ENCODE results near the gene SDHB. TPM values are rescaled to one million over a fixed set of nuclear protein-coding genes. Genes with fewer than 3 reads are reported as not detected.

SDHB gene
- total RNA-seq, 1 experiment from 2014 or later, result 159 TPM

DNA sequence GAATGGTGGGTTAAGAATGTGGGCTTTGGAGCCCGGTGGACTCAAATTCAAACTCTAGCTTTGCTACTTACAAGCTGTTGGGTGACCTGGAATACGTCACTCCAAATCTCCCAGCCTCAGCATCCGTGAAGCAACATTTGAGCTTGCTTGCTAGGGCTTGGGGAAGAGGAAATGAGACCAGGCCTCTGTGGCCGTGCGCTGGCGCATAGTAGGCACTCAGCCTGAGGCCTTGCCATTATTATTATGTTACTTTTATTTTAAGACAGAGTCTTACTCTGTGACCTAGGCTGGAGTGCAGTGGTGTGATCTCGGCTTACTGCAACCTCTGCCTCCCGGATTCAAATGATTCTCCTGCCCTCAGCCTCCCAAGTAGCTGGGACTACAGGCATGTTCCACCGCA is 61.2 kb downstream of the SDHB start:
- TF ChIP-seq ZFX (IDR thresholded peaks at IDR 0.05) (no peak), EZH2 (IDR thresholded peaks at IDR 0.05) (no peak), ELF1 (IDR thresholded peaks at IDR 0.05; ENCODE audit: borderline replicate concordance, low read depth) (no peak), TCF7L2 (IDR thresholded peaks at IDR 0.05; ENCODE audit: borderline replicate concordance, extremely low read depth, insufficient read depth, insufficient read length) (no peak), JUND (IDR thresholded peaks at IDR 0.05) (no peak)
- TF ChIP-seq, protein P1, sequence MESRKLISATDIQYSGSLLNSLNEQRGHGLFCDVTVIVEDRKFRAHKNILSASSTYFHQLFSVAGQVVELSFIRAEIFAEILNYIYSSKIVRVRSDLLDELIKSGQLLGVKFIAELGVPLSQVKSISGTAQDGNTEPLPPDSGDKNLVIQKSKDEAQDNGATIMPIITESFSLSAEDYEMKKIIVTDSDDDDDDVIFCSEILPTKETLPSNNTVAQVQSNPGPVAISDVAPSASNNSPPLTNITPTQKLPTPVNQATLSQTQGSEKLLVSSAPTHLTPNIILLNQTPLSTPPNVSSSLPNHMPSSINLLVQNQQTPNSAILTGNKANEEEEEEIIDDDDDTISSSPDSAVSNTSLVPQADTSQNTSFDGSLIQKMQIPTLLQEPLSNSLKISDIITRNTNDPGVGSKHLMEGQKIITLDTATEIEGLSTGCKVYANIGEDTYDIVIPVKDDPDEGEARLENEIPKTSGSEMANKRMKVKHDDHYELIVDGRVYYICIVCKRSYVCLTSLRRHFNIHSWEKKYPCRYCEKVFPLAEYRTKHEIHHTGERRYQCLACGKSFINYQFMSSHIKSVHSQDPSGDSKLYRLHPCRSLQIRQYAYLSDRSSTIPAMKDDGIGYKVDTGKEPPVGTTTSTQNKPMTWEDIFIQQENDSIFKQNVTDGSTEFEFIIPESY (IDR thresholded peaks at IDR 0.05; ENCODE audit: extremely low read depth, insufficient replicate concordance, low read length), result no peak
- H3K4me3 ChIP-seq (replicated peaks in 1 of 2; ENCODE audit: low read depth in 1 of 2, low read length in 2 of 2), result no peak overlapping the region
- no peak overlapping the region for H3K4me2 ChIP-seq (ENCODE audit: low read length)
- H2AFZ ChIP-seq (ENCODE audit: low read depth, low read length, poor library complexity, severe bottlenecking), result no peak overlapping the region
- CTCF ChIA-PET, result no interaction called here
- no peak overlapping the region for H3K9ac ChIP-seq (ENCODE audit: low read length)
- no peaks in the 10 kb centered on the region for H3K79me2 ChIP-seq (ENCODE audit: insufficient read depth, low read length)
- ATAC-seq (no peak), DNase-seq (ENCODE audit: low read depth, low spot score) (no peak)
- no peaks in the 10 kb centered on the region for H3K9me3 ChIP-seq (ENCODE audit: control insufficient read depth in 1 of 2, insufficient read depth in 1 of 2, low read depth in 1 of 2, low read length in 2 of 2)
- no peaks in the 10 kb centered on the region for H4K20me1 ChIP-seq (ENCODE audit: insufficient read depth)
- no peaks in the 10 kb centered on the region for H3K4me1 ChIP-seq (ENCODE audit: control insufficient read depth in 1 of 2, insufficient read depth in 2 of 2, low read length in 2 of 2)
- intact Hi-C loops (cut with micrococcal nuclease), result no loop called here
- H3K9me2 ChIP-seq (ENCODE audit: insufficient read depth), result no peaks in the 10 kb centered on the region
- no peak overlapping the region for H3K27ac ChIP-seq (ENCODE audit: low read depth, low read length)
- no peaks in the 10 kb centered on the region; a peak in 1 of 4 replicates for H3K36me3 ChIP-seq (ENCODE audit: control insufficient read depth in 1 of 2, insufficient read depth in 2 of 2, low read length in 2 of 2)
- no TSS peak for BruUV-seq (replicated peaks)
- H3K27me3 ChIP-seq (ENCODE audit: insufficient read depth, low read length), result no peaks in the 10 kb centered on the region
- POLR2A ChIA-PET, result no interaction called here
- RAD21 ChIA-PET (ENCODE audit: low non-redundant PET in 1 of 2, low total read pairs in 2 of 2, uncharacterized antibody in 2 of 2, unreplicated experiment in 2 of 2), result no interaction called here

DNA sequence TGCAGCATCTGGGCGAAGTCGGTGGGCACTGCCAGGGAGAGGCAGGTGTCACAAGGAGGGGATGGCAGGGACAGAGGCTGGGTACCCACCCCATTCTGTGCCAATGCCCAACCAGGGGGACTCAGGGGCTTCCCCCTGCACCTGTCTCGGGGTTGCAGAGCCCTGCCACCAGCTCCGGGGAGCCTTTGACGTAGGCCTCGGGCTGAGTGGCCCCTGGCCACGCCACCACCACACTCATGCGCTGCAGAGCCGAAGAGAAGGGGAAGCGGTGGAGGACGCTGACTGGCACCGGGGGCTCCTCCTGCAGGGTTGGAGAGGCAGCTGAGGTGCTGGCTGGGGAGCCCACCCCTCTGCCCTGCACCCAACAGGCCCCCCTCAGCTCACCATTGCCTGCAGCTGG is 61.7 kb downstream of the SDHB start:
- intact Hi-C loops (cut with micrococcal nuclease), result no loop called here
- Histone ChIP-seq H2AFZ (ENCODE audit: low read depth, low read length, poor library complexity, severe bottlenecking) (no peak overlapping the region), H3K9ac (ENCODE audit: low read length) (no peak overlapping the region), H3K4me2 (ENCODE audit: low read length) (no peak overlapping the region), H3K4me1 (ENCODE audit: control insufficient read depth in 1 of 2, insufficient read depth in 2 of 2, low read length in 2 of 2) (no peaks in the 10 kb centered on the region), H3K4me3 (replicated peaks in 1 of 2; ENCODE audit: low read depth in 1 of 2, low read length in 2 of 2) (no peak overlapping the region), H3K79me2 (ENCODE audit: insufficient read depth, low read length) (no peaks in the 10 kb centered on the region), H3K36me3 (ENCODE audit: control insufficient read depth in 1 of 2, insufficient read depth in 2 of 2, low read length in 2 of 2) (peaks cover 0 to 3% of the 10 kb centered on the region in 2 experiments; a peak in 1 of 4 replicates), H3K27ac (ENCODE audit: low read depth, low read length) (no peak overlapping the region), H3K9me2 (ENCODE audit: insufficient read depth) (no peaks in the 10 kb centered on the region), H4K20me1 (ENCODE audit: insufficient read depth) (no peaks in the 10 kb centered on the region), H3K27me3 (ENCODE audit: insufficient read depth, low read length) (no peaks in the 10 kb centered on the region), H3K9me3 (ENCODE audit: control insufficient read depth in 1 of 2, insufficient read depth in 1 of 2, low read depth in 1 of 2, low read length in 2 of 2) (no peaks in the 10 kb centered on the region)
- ChIA-PET RAD21 (ENCODE audit: low non-redundant PET in 1 of 2, low total read pairs in 2 of 2, uncharacterized antibody in 2 of 2, unreplicated experiment in 2 of 2) (no interaction called here), POLR2A (no interaction called here), CTCF (no interaction called here)
- ATAC-seq, result no peak
- TF ChIP-seq SRF (IDR thresholded peaks at IDR 0.05; ENCODE audit: low read depth) (no peak), SIN3A (IDR thresholded peaks at IDR 0.05; ENCODE audit: low read depth) (no peak), ZFX (IDR thresholded peaks at IDR 0.05) (no peak), ELF1 (IDR thresholded peaks at IDR 0.05; ENCODE audit: borderline replicate concordance, low read depth) (no peak), TCF7L2 (IDR thresholded peaks at IDR 0.05; ENCODE audit: borderline replicate concordance, extremely low read depth, insufficient read depth, insufficient read length) (no peak), CTCF (IDR thresholded peaks at IDR 0.05 in 2 of 3, conservative IDR thresholded peaks at IDR 0.05 in 1 of 3; ENCODE audit: borderline replicate concordance in 1 of 3, insufficient read depth in 1 of 3, low read depth in 2 of 3, low read length in 2 of 3) (no peak), POLR2A (IDR thresholded peaks at IDR 0.05; ENCODE audit: borderline replicate concordance, extremely low read depth, insufficient read depth, insufficient read length) (no peak), JUND (IDR thresholded peaks at IDR 0.05) (no peak)
- BruUV-seq (replicated peaks), result no TSS peak
- no peak for DNase-seq (ENCODE audit: low read depth, low spot score)
